Measurements from ENCODE around the gene LGALS1.

DNA sequence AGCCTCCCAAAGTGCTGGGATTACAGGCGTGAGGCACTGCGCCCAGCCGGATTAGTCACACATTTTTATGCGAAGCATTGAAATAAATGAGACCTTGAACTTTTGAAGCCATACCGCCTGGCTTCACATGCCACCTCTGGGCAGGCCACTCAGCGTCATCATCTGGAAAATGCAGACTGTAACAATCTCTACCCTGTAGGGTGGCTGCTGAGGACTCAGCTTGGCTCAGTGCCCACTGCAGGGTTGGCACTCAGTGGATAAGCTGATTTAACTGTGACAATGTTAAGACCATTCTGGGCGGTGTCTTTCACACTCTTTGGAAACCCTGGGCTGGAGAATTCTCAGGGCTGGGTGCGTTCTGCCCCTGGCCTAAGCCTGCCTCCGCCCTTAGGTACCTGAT lies 27.5 kb upstream of the LGALS1 start:
- TF ChIP-seq, protein P1, sequence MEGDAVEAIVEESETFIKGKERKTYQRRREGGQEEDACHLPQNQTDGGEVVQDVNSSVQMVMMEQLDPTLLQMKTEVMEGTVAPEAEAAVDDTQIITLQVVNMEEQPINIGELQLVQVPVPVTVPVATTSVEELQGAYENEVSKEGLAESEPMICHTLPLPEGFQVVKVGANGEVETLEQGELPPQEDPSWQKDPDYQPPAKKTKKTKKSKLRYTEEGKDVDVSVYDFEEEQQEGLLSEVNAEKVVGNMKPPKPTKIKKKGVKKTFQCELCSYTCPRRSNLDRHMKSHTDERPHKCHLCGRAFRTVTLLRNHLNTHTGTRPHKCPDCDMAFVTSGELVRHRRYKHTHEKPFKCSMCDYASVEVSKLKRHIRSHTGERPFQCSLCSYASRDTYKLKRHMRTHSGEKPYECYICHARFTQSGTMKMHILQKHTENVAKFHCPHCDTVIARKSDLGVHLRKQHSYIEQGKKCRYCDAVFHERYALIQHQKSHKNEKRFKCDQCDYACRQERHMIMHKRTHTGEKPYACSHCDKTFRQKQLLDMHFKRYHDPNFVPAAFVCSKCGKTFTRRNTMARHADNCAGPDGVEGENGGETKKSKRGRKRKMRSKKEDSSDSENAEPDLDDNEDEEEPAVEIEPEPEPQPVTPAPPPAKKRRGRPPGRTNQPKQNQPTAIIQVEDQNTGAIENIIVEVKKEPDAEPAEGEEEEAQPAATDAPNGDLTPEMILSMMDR (conservative IDR thresholded peaks at IDR 0.05; ENCODE audit: low read depth, low read length), result no peak
- no peak for TF ChIP-seq EZH2phosphoT487 (IDR thresholded peaks at IDR 0.05; ENCODE audit: borderline replicate concordance, low read length)
- TF ChIP-seq EZH2 (IDR thresholded peaks at IDR 0.05; ENCODE audit: low read length, unreplicated experiment), result no peak
